Effector CD8-positive, alpha-beta T cell (primary cell): ENCODE measurements around the gene CDCP1.
A peak's percentile ranks its signal among the peaks of the same experiment; 100 is the strongest.
"Not testable (repeated sequence)": the region's sequence is repeated elsewhere in the genome, so short reads cannot be mapped to it uniquely, and the experiment has no call there.

ENCODE experiments used
- DNase-seq: peaks from one replicate; lab custom pipeline; 2025; lab: John Stamatoyannopoulos, UW

CDCP1 gene

DNA sequence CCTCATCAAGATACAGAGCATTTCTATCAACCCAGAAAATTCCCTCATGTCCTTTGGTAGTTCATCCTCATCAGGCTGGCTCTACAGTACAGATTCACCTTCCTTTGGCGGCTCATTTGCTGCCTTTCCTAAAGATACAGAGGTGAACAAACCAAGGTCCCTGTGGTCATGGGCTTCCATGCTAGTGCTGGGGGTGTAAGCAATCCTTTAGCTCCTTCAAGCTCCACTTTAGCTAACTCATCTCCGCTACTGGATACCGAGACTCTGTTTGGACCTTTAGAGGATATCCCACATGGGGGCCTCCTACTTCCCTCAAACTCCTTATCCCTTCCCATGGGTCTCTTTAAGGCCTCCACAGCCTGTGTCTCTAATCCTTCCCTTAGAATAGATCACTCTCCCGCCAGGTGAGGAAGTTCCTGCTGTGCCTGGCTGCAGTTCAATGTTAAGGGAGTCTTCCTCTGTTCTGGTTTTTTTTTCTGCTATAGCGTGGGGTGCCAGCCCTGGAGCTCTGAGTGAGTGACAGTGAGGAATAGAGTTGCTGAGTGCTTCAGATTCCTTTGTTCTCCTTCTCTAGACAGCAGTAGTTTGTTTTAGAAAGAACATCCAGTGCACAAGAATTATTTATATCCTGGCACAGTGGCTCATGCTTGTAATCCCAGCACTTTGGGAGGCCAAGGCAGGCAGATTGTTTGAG lies 89.4 kb downstream of the CDCP1 start:
- DNase-seq = no peak

DNA sequence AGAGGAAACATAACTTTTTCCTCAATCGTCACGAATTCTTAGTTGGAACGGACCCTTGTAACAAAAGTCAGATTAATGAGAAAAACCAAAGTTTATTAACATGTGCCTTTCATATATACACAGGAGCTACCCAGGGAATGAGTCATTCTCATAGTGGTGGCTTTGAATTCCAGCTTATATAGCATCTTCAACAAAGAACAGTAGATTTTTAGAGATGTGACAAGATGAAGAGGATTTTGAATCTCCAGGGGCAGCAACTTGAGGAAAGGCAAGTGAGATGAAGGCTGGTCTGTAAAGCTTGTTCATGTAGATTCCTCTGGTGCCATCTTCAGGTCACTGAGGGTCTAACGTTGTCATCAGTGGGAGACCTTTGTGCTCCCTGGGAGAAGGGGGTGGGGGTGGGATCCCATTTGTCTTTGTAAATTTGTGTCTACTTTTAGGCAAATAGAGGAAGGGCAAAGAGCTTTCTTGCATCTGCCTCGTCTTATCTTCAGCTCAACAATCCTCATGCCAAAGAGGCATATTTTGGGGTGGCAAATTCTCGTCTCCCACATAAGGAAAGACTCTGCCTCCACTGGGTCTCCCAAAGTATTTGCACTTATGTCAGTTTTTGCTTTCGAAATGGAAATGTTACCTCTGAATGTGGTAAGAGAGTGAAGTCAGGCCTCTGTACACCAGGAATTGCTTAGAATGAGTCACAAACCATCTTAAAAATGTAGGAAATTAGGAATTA lies 90.6 kb downstream of the CDCP1 start:
- no peak for DNase-seq

DNA sequence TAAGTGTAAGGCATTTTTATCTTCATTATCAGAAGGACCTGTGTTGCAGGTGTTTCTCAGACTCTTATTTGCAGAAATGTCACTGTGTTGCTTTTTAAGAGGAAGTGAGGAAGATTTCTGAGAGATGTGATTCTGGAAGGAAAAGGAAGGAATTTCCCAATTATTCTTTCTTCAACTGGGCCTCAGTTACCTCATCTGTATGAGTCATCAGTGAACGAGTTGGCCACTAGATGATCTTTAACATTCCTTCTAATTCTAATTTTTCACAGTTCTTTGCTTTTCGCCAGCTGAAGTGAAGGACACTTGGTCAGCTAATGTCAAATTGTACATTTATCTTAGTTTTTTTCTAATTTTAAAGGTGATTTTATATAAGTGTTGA lies 91.2 kb downstream of the CDCP1 start:
- DNase-seq = no peak

DNA sequence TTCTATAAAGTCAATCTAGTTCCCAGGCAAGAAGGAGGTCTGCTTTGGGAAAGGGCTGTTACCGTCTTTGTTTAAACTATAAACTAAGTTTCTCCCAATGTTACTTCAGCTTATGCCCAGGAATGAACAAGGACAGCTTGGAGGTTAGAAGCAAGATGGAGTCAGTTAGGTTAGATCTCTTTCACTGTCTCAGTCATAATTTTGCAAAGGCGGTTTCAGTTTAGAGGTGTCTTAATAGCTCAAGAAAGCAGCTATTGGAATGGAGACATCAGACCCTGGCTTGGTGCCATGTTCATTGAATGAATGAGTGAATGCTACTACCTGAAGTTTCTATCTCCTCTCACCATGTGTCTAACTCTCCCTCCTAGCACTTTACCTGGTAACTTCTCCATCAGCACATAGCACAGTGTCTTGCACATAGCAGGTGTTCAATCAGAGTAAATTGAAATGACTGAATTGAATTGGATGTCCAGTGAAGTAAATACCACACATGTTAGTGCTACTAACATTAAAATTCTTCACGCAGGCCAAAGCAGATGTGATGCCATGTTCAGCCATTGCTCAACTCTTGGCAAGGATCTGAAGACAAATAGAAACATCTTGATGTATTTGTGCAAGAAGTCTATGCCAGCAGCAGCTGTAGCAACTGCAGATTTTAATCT lies 91.9 kb downstream of the CDCP1 start:
- DNase-seq = no peak

DNA sequence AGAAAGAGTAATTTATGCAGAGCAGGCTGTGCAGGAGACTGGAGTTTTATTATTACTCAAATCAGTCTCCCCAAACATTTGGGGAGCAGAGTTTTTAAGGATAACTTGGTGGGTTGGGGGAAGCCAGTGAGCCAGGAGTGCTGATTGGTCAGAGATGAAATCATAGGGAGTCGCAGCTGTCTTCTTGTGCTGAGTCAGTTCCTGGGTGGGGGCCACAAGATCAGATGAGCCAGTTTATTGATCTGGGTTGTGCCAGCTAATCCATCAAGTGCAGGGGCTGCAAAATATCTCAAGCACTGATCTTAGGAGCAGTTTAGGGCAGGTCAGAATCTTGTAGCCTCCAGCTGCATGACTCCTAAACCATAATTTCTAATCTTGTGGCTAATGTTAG lies 92.4 kb downstream of the CDCP1 start:
- DNase-seq = not testable (repeated sequence)

DNA sequence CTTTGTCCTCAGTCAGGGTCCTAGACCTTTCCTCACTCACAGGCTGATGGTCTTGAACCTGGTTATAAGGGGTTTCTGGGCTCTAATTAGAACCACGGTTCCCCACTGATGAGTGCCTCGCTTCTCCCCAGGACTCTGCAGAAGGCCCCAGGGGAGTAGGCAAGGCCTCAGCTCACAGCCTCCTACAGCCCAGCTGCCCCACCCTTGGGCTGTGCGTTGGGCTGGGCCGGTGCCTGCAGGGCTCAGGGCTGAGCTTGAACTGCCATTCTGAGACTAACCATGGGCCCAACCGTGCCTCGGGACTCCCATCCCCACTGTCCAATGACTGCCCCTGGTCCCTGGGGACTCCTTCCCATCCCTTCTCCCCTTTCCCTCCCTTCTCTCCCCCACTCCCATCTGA lies 94.5 kb downstream of the CDCP1 start:
- DNase-seq = no peak

DNA sequence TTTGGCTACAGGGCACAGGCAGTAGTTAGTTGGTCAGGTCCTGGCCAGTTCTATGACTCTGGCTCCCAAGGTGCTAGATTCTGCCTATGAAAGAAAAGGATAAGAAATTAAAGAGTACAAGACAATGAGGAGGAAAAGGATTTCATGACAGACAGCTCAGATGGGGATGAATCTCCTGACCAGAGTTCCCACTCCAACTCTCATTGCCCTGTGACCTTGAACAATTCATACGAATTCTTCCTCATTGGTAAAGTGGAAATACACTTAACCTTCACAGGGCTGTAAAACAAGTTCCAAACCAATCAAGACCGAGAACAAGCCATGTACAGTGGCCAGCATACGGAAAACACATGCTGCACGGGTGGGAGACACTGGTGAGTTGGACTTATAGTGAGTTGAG lies 96.4 kb downstream of the CDCP1 start:
- DNase-seq = no peak

DNA sequence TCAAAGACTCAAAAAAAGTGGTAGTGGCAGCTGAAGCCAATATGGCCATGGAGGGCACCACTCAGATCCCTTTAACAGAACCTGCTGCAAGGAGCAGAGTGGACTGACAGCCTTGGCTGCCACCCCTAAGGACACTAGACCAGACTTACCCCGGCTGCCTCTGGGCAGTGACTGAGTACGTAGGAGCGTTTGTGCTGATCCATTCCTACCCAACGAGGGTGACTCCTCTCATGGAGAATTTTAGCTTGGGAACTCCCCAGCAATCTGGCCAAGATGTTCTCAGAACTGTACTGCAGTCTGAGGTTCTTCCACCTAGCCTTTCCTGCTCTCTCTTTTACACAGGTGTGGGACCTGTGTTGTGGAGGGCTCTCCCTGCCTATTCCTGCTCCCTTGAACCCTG lies 97.9 kb downstream of the CDCP1 start:
- DNase-seq = no peak

DNA sequence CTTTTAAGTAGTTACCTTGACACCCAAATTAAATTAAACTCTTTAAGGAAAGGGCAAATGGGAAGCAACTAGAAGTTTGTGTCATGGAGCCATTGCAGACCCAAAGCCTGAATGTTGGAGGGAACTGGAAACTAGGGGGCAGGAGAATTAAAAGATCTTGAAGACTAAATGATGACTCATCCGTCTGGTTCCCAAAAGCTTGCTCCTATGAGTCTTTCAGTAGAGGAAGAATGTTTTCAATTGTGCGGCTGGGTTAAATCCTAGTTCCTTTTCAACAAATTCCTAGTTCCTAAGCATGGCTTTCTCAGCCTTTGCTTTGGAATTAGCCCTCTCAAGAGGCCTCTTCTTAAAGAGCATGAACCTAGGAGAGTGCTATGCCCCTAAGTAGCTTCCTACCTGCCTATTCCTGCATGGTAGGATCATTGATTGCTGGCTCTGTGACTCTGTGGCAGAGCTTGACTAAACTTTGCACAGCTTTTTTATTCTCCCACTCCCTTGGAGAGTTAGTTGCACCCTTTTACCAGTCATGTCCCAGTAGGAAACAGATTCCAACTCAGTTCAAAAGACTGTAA lies 102.4 kb downstream of the CDCP1 start:
- no peak for DNase-seq

DNA sequence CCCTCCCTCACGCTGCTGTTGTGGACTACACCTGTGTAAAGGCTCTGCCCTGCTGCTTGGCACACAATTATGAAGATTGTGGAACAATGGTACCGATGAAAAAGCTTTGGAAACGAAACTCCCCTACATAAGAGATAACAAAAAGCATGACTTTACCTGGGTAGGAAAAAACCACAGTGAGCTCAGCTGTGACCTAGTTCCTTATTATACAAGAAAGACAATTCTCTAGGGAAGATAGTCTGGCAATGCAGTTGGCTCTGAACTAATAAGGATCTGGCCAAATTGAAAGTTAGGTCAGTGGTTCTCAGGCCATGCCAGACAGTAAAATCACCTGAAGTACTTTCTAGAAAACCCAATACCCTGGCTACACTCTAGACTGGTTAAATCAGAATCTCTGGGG lies 104.0 kb downstream of the CDCP1 start:
- no peak for DNase-seq

DNA sequence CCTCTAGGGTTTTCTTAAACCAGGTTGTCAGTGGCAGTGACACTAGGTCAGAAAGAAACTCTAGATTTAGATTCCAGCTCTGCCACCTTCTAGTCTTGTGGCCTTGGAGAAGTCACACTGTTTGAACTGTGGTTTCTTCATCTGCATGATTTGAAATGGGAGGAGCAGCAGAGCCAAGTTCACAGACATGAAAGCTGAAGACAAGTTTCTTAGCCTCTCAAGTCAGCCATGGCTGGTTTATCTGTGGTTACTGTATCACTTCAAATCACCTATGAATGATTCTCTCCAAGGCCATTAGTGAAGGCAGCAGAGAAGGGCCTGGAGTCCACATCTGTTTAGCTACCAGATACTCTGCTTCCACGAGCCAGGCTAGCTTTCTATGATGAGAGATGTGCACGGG lies 104.5 kb downstream of the CDCP1 start:
- no peak for DNase-seq

DNA sequence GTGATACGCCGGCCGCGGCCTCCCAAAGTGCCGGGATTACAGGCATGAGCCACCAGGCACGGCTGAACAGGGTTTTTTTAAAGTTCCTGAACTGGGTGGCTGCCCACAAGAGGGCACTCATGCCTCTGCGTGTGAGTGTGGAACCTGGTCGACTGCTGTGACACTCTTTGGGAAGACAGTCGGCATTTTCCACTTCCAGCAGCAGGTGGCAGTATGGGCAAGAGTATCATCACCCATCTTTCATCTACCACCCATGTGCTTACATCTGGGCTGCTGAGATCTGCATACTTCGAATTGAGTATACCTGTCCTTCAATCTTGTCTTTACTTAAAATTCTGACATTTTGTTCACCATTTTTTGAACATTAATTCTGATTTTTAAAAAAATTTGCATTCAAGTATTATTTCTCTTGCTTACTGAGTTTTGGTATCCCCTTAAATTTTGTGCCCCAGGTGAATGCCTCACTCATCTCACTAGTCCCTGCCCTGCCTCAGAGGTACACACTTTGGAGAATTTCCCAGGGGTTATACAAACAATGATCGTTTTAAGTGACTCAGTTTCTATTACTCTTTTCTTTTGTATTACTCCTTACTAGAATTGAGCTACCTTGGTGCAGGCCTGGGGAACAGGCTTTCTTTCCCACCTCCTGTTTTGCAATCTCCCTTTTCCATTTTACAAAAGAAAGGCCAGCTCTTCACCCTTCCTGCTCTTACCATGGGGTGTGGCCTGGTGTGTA lies 108.3 kb downstream of the CDCP1 start:
- DNase-seq = peak; percentile 82

DNA sequence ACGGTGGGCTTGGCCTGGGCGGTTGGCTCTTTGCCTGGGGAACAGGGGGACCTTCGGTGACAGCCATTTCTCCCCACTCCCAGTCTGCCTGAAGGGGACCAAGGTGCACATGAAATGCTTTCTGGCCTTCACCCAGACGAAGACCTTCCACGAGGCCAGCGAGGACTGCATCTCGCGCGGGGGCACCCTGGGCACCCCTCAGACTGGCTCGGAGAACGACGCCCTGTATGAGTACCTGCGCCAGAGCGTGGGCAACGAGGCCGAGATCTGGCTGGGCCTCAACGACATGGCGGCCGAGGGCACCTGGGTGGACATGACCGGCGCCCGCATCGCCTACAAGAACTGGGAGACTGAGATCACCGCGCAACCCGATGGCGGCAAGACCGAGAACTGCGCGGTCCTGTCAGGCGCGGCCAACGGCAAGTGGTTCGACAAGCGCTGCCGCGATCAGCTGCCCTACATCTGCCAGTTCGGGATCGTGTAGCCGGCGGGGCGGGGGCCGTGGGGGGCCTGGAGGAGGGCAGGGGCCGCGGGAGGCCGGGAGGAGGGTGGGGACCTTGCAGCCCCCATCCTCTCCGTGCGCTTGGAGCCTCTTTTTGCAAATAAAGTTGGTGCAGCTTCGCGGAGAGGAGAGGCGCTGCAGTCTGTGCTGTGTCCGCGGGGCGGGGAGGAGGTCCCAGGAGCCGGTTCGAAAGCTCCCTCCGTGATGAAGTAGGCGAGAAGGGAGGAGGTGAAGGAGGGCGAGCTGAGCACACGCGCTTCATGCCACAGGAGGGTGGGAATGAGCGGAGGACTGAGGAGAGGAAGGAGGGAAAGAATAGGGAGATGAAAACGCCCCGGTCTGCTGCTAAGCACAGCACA lies 110.5 kb downstream of the CDCP1 start:
- no peak for DNase-seq

DNA sequence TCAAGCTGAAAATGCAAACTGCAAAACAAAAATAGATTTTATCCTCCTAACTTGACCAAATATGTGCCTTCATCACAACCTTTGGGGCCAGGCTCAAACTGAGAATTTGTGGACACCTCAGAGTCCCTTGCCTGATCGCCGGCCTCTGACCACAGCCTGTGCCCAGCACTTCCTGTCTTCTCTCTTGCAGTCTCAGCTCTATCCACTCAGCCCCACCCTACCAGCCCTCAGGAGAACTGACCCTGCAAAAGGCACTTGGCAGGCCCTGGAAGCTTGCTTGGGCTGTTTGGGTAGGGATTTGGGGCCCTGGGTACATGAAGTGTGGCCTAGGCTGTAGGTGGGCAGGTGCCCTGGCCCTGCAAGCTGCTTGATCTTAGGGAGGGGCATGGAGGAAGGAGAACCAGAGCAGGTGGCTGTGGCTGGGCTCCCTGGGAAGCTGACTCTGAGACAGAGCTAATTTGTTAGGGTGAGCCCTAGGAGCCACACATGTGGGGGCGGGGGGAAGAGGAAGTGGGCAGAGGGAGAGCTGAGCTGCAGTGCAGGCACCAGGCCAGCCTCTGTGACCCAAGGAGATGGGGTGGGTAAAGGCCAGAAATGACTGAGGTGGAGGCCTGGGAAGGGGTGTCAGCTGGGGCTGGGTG lies 111.4 kb downstream of the CDCP1 start:
- no peak for DNase-seq

DNA sequence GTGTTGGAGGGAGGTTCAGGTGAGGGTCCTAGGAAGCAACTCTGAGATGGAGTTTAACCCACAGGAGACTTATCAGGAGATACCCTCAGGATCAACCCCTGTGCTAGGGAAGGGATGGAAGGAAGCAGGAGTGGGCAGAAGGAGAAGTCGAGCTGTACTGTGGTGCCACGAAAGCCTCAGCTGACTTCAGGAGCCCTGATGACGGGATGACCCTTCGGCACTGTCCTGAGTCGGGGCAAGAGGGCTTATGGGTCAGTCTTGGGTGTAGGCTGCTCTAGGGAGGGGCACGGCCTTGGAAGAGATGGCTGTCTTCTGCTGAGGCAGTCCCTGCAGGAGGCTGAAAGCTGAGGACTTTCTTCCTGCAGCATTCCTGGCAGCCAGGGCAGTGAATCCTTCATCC lies 112.4 kb downstream of the CDCP1 start:
- DNase-seq = no peak
